Measurements from ENCODE around the gene GPR39.

GRCh38 chr2:132547090-132547687 is 130.6 kb downstream of the GPR39 start:
- TF ChIP-seq ZFP30 (CRISPR knock-in tag; IDR thresholded peaks at IDR 0.05) (no peak), ZFP3 (CRISPR knock-in tag; IDR thresholded peaks at IDR 0.05) (no peak), GLIS3 (CRISPR knock-in tag; IDR thresholded peaks at IDR 0.05) (no peak), PATZ1 (CRISPR knock-in tag; IDR thresholded peaks at IDR 0.05; ENCODE audit: borderline replicate concordance) (no peak), ZNF70 (CRISPR knock-in tag; IDR thresholded peaks at IDR 0.05) (no peak), ARNTL (CRISPR knock-in tag; IDR thresholded peaks at IDR 0.05; ENCODE audit: borderline replicate concordance, low read depth) (no peak), ZC3H10 (CRISPR knock-in tag; IDR thresholded peaks at IDR 0.05) (no peak), RARB (CRISPR knock-in tag; IDR thresholded peaks at IDR 0.05) (no peak), ZNF8 (CRISPR knock-in tag; IDR thresholded peaks at IDR 0.05) (no peak), CREB5 (CRISPR knock-in tag; IDR thresholded peaks at IDR 0.05; ENCODE audit: low read depth) (no peak), SNAI2 (CRISPR knock-in tag; IDR thresholded peaks at IDR 0.05) (no peak), OSR1 (CRISPR knock-in tag; IDR thresholded peaks at IDR 0.05) (no peak), TSHZ2 (CRISPR knock-in tag; IDR thresholded peaks at IDR 0.05) (no peak), PPARA (CRISPR knock-in tag; IDR thresholded peaks at IDR 0.05; ENCODE audit: borderline replicate concordance) (no peak)
